OCI-LY3 (cell line): Measurements from ENCODE around the gene ABTB2.

Source experiments
- CTCF ChIP-seq: fragments of 200-600, 300-600 bp; sonication (generic); IDR thresholded peaks from 2 replicates; pipeline ENCODE4 v1.5.1; 2014; ENCODE audit warnings: antibody characterized with exemption, low read length, low read depth
- EZH2phosphoT487 ChIP-seq: fragments of 200-600 bp; shearing (Covaris generic); IDR thresholded peaks from 2 replicates; pipeline ENCODE4 v1.6.1; 2018; ENCODE audit warnings: antibody characterized with exemption, mixed run types, low read depth

- TF ChIP-seq CTCF (no peak), EZH2phosphoT487 (no peak)
These were observed 96.0 kb downstream of the ABTB2 start for GRCh38 chr11:34261820-34262219.
